Nephron progenitor cell (in vitro differentiated cells): ENCODE measurements around the gene CCNB1IP1.

Experiments used
- DNase-seq: peaks from one replicate; pipeline ENCODE4 v3.0.0; 2021
- H3K27ac Mint-ChIP-seq: 2 replicates; pipeline ENCODE4 v1.8.0; 2021; ENCODE audit warnings: mild to moderate bottlenecking, moderate library complexity, mixed read lengths
- H3K27me3 Mint-ChIP-seq: 2 replicates; pipeline ENCODE4 v1.8.0; 2021; ENCODE audit warnings: mild to moderate bottlenecking, low read depth, mixed read lengths; ENCODE audit not compliant: poor library complexity
- H3K36me3 Mint-ChIP-seq: 2 replicates; pipeline ENCODE4 v1.8.0; 2021; ENCODE audit warnings: low read depth, mixed read lengths
- H3K4me1 Mint-ChIP-seq: 2 replicates; pipeline ENCODE4 v1.8.0; 2021; ENCODE audit warnings: mixed read lengths
- H3K4me3 Mint-ChIP-seq: 2 replicates; pipeline ENCODE4 v1.8.0; 2021; ENCODE audit warnings: mild to moderate bottlenecking, moderate library complexity, mixed read lengths
- H3K9me3 Mint-ChIP-seq: 2 replicates; pipeline ENCODE4 v1.8.0; 2021; ENCODE audit warnings: mild to moderate bottlenecking, moderate library complexity, mixed read lengths
- CTCF ChIP-seq: fragments of 200-600 bp; sonication (generic); IDR thresholded peaks from 2 replicates; pipeline ENCODE4 v1.5.0; 2021; ENCODE audit warnings: antibody characterized with exemption

Gene CCNB1IP1

DNA sequence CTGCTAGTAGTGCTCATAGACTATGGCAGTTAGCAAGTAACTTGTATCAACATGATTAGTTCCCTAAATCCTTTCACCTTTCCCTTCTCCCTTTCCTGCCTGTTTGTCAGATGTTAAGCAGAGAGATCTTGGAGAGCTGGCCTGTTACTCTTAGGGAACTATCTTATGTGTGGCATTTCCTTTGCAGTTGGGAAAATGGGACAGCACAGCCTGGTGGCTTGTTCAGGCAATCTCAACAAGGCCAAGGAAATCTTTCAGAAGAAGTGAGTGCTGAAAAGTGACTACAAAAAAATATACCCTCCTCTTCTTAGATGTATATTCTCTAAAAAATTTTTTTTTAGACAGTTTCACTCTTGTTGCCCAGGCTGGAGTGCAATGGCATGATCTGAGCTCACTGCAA lies 17.8 kb upstream of the CCNB1IP1 start:
- Mint-ChIP-seq H3K4me3 (no peak overlapping the region), H3K4me1 (no peaks in the 10 kb centered on the region), H3K36me3 (peaks cover 81% of the 10 kb centered on the region), H3K27me3 (no peaks in the 10 kb centered on the region), H3K9me3 (no peaks in the 10 kb centered on the region), H3K27ac (no peak overlapping the region)
- TF ChIP-seq CTCF, result no peak
- DNase-seq, result no peak

GRCh38 chr14:20350282-20350681 lies 17.2 kb upstream of the CCNB1IP1 start:
- DNase-seq, result no peak
- peaks cover 81% of the 10 kb centered on the region for H3K36me3 Mint-ChIP-seq
- TF ChIP-seq CTCF, result no peak
- H3K4me3 Mint-ChIP-seq, result no peak overlapping the region
- H3K27ac Mint-ChIP-seq, result no peak overlapping the region
- no peaks in the 10 kb centered on the region for H3K9me3 Mint-ChIP-seq
- H3K27me3 Mint-ChIP-seq, result no peaks in the 10 kb centered on the region
- no peaks in the 10 kb centered on the region for H3K4me1 Mint-ChIP-seq

DNA sequence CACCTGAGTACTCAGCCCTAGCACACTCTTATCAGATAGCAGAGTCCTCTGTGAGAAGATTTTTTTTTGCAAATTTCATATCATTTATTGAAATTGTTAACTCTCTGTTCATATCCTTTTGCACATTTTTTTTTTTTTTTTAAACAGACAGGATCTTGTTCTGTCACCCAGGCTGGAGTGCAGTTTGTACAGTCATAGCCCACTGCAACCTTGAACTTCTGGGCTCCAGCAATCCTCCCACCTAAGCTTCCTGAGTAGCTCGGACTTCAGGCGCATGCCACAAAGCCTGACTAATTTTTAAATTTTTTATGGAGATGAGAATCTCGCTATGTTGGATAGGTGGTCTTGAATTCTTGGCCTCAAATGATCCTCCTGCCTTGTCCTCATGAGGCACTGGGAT lies 14.7 kb upstream of the CCNB1IP1 start:
- Mint-ChIP-seq H3K27me3 (no peaks in the 10 kb centered on the region), H3K9me3 (no peaks in the 10 kb centered on the region), H3K27ac (no peak overlapping the region), H3K4me1 (peaks cover 15% of the 10 kb centered on the region), H3K4me3 (no peak overlapping the region), H3K36me3 (peaks cover 66% of the 10 kb centered on the region)
- no peak for TF ChIP-seq CTCF
- no peak for DNase-seq

- peaks cover 15% of the 10 kb centered on the region for H3K4me1 Mint-ChIP-seq
- no peak overlapping the region for H3K4me3 Mint-ChIP-seq
- DNase-seq, result no peak
- peaks cover 56% of the 10 kb centered on the region for H3K36me3 Mint-ChIP-seq
- H3K9me3 Mint-ChIP-seq, result no peaks in the 10 kb centered on the region
- no peaks in the 10 kb centered on the region for H3K27me3 Mint-ChIP-seq
- no peak for TF ChIP-seq CTCF
- no peak overlapping the region for H3K27ac Mint-ChIP-seq
Observed at GRCh38 chr14:20346713-20347112, 13.6 kb upstream of the CCNB1IP1 start.

DNA sequence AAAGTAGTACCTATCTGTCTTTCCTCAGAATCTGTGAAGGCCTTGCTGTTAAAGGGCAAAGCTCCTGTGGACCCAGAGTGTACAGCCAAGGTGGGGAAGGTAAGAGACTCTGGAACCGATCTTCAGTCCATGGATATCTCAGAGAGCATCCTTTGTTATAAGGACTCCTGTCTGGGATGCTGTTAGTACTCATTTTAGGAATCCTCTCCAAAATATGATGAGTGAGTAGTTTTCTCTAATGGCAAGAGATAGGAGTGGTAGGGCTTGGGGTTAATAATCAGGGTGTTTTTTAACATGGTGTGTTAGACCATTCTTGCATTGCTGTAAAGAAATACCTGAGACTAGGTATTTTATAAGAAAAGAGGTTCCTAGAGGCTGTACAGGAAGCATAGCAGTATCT lies 12.3 kb upstream of the CCNB1IP1 start:
- Mint-ChIP-seq H3K9me3 (no peaks in the 10 kb centered on the region), H3K4me3 (peak overlapping the region; percentile 90), H3K27ac (peak overlapping the region; percentile 92), H3K27me3 (no peaks in the 10 kb centered on the region), H3K4me1 (peaks cover 15% of the 10 kb centered on the region), H3K36me3 (peaks cover 46% of the 10 kb centered on the region)
- no peak for DNase-seq
- no peak for TF ChIP-seq CTCF

- Mint-ChIP-seq H3K4me1 (peaks cover 15% of the 10 kb centered on the region), H3K27me3 (peaks cover 2% of the 10 kb centered on the region), H3K27ac (peak overlapping the region; percentile 99), H3K36me3 (peaks cover 36% of the 10 kb centered on the region), H3K9me3 (no peaks in the 10 kb centered on the region), H3K4me3 (peak overlapping the region; percentile 90)
- DNase-seq, result no peak
- no peak for TF ChIP-seq CTCF
Observed at GRCh38 chr14:20343862-20344220, 10.8 kb upstream of the CCNB1IP1 start.
